ENCODE measurements around the gene SELENOM.
"Not testable (repeated sequence)": the region's sequence is repeated elsewhere in the genome, so short reads cannot be mapped to it uniquely, and the experiment has no call there.

The SELENOM gene

GRCh38 chr22:31059663-31060062 lies 47.7 kb downstream of the SELENOM start:
- not testable (repeated sequence) for H3K9ac ChIP-seq (ENCODE audit: low read depth, low read length); H3K4me3 ChIP-seq (ENCODE audit: low read length); H3K27me3 ChIP-seq (ENCODE audit: insufficient read depth, low read length); H3K4me1 ChIP-seq (ENCODE audit: insufficient read depth, low read length); H3K36me3 ChIP-seq (ENCODE audit: insufficient read depth, low read depth, low read length); H3K27ac ChIP-seq (ENCODE audit: low read length); H3K9me3 ChIP-seq (ENCODE audit: insufficient read depth, low read depth, low read length)

- H3K9me3 ChIP-seq (ENCODE audit: insufficient read depth, low read depth, low read length), result no peaks in the 10 kb centered on the region
- H3K4me3 ChIP-seq (ENCODE audit: low read length), result no peak overlapping the region
- no peaks in the 10 kb centered on the region for H3K36me3 ChIP-seq (ENCODE audit: insufficient read depth, low read depth, low read length)
- no peak overlapping the region for H3K27ac ChIP-seq (ENCODE audit: low read length)
- H3K27me3 ChIP-seq (ENCODE audit: insufficient read depth, low read length), result no peaks in the 10 kb centered on the region
- H3K9ac ChIP-seq (ENCODE audit: low read depth, low read length), result no peak overlapping the region
- H3K4me1 ChIP-seq (ENCODE audit: insufficient read depth, low read length), result peaks cover 2% of the 10 kb centered on the region; the same call in 1 of the 2 replicates
Observed at GRCh38 chr22:31056986-31057599, 50.3 kb downstream of the SELENOM start.

- H3K4me1 ChIP-seq (ENCODE audit: insufficient read depth, low read length), result peaks cover 2% of the 10 kb centered on the region; the same call in 1 of the 2 replicates
- H3K9ac ChIP-seq (ENCODE audit: low read depth, low read length), result no peak overlapping the region
- H3K9me3 ChIP-seq (ENCODE audit: insufficient read depth, low read depth, low read length), result no peaks in the 10 kb centered on the region
- no peak overlapping the region for H3K4me3 ChIP-seq (ENCODE audit: low read length)
- no peaks in the 10 kb centered on the region for H3K27me3 ChIP-seq (ENCODE audit: insufficient read depth, low read length)
- no peak overlapping the region for H3K27ac ChIP-seq (ENCODE audit: low read length)
- no peaks in the 10 kb centered on the region for H3K36me3 ChIP-seq (ENCODE audit: insufficient read depth, low read depth, low read length)
Observed at GRCh38 chr22:31055635-31056159, 51.7 kb downstream of the SELENOM start.

- Histone ChIP-seq H3K9ac (ENCODE audit: low read depth, low read length) (no peak overlapping the region), H3K36me3 (ENCODE audit: insufficient read depth, low read depth, low read length) (no peaks in the 10 kb centered on the region), H3K27me3 (ENCODE audit: insufficient read depth, low read length) (no peaks in the 10 kb centered on the region), H3K4me1 (ENCODE audit: insufficient read depth, low read length) (peaks cover 2% of the 10 kb centered on the region; the same call in 1 of the 2 replicates), H3K27ac (ENCODE audit: low read length) (no peak overlapping the region), H3K9me3 (ENCODE audit: insufficient read depth, low read depth, low read length) (no peaks in the 10 kb centered on the region), H3K4me3 (ENCODE audit: low read length) (no peak overlapping the region)
Observed at GRCh38 chr22:31055117-31055634, 52.2 kb downstream of the SELENOM start.
